Measurements from ENCODE around the gene USE1. TPM values are rescaled to one million over a fixed set of nuclear protein-coding genes. Genes with fewer than 3 reads are reported as not detected.
A peak's percentile ranks its signal among the peaks of the same experiment; 100 is the strongest.

Gene USE1
- total RNA-seq, 1 experiment from 2014 or later: 32.5 TPM

GRCh38 chr19:17192751-17193150 lies 22.4 kb upstream of the USE1 start:
- Histone ChIP-seq H3K79me2 (ENCODE audit: low read length) (no peaks in the 10 kb centered on the region), H3K4me1 (ENCODE audit: insufficient read depth, low read length) (no peaks in the 10 kb centered on the region), H3K9ac (ENCODE audit: low read length) (no peak overlapping the region), H3K9me2 (replicated peaks; ENCODE audit: low read length) (no peaks in the 10 kb centered on the region), H3K27me3 (ENCODE audit: low read length) (no peaks in the 10 kb centered on the region), H3K4me2 (ENCODE audit: low read length) (no peak overlapping the region), H2AFZ (ENCODE audit: low read length) (no peak overlapping the region), H3F3A (ENCODE audit: low read length, unreplicated experiment) (no peaks in the 10 kb centered on the region), H3K9me3 (ENCODE audit: low read length) (no peaks in the 10 kb centered on the region), H4K20me1 (ENCODE audit: low read length) (no peaks in the 10 kb centered on the region), H3K27ac (ENCODE audit: low read length) (no peak overlapping the region), H3K36me3 (ENCODE audit: low read depth, low read length) (peaks cover 16% of the 10 kb centered on the region), H3K4me3 (ENCODE audit: low read length) (no peak overlapping the region)
- ChIA-PET CTCF (no interaction called here), POLR2A (ENCODE audit: unreplicated experiment) (no interaction called here)
- DNase-seq (no peak), ATAC-seq (no peak)
- TF ChIP-seq EZH2 (IDR thresholded peaks at IDR 0.05; ENCODE audit: low read length, unreplicated experiment) (no peak), CTCF (conservative IDR thresholded peaks at IDR 0.05; ENCODE audit: low read depth, low read length) (no peak), EZH2phosphoT487 (IDR thresholded peaks at IDR 0.05; ENCODE audit: borderline replicate concordance, low read length) (no peak)
- BruUV-seq (replicated peaks): no TSS peak
- intact Hi-C loops (cut with micrococcal nuclease): no loop called here

- no peak for ATAC-seq
- Histone ChIP-seq H3K4me1 (ENCODE audit: insufficient read depth, low read length) (no peaks in the 10 kb centered on the region), H3K9me3 (ENCODE audit: low read length) (no peaks in the 10 kb centered on the region), H3F3A (ENCODE audit: low read length, unreplicated experiment) (no peaks in the 10 kb centered on the region), H2AFZ (ENCODE audit: low read length) (no peak overlapping the region), H3K36me3 (ENCODE audit: low read depth, low read length) (peaks cover 13% of the 10 kb centered on the region), H4K20me1 (ENCODE audit: low read length) (no peaks in the 10 kb centered on the region), H3K27me3 (ENCODE audit: low read length) (no peaks in the 10 kb centered on the region), H3K27ac (ENCODE audit: low read length) (no peak overlapping the region), H3K4me2 (ENCODE audit: low read length) (no peak overlapping the region), H3K9me2 (replicated peaks; ENCODE audit: low read length) (no peaks in the 10 kb centered on the region), H3K4me3 (ENCODE audit: low read length) (no peak overlapping the region), H3K79me2 (ENCODE audit: low read length) (no peaks in the 10 kb centered on the region), H3K9ac (ENCODE audit: low read length) (no peak overlapping the region)
- no peak for TF ChIP-seq EZH2phosphoT487 (IDR thresholded peaks at IDR 0.05; ENCODE audit: borderline replicate concordance, low read length)
- TF ChIP-seq EZH2 (IDR thresholded peaks at IDR 0.05; ENCODE audit: low read length, unreplicated experiment): no peak
- no peak for TF ChIP-seq CTCF (conservative IDR thresholded peaks at IDR 0.05; ENCODE audit: low read depth, low read length)
- BruUV-seq (replicated peaks): TSS peak; percentile 58
- ChIA-PET CTCF (no interaction called here), POLR2A (ENCODE audit: unreplicated experiment) (no interaction called here)
- intact Hi-C loops (cut with micrococcal nuclease): no loop called here
- no peak for DNase-seq
Measured at GRCh38 chr19:17194608-17195007, 20.5 kb upstream of the USE1 start.

DNA sequence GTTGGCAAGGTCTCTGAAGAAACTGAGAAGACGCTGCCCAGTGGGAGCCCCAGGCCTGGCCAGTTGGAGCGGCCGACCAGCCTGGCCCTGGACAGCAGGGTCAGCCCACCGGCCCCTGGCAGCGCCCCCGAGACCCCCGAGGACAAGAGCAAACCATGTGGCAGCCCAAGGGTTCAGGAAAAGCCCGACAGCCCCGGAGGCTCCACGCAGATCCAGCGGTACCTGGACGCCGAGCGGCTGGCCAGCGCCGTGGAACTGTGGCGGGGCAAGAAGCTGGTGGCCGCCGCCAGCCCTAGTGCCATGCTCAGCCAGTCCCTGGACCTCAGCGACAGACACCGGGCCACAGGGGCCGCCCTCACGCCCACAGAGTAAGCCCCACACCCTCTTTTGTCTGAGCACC lies 20.1 kb upstream of the USE1 start:
- Histone ChIP-seq H3K27ac (ENCODE audit: low read length) (no peak overlapping the region), H3K9me3 (ENCODE audit: low read length) (no peaks in the 10 kb centered on the region), H3K4me1 (ENCODE audit: insufficient read depth, low read length) (no peaks in the 10 kb centered on the region), H3K36me3 (ENCODE audit: low read depth, low read length) (peaks cover 15% of the 10 kb centered on the region), H2AFZ (ENCODE audit: low read length) (no peak overlapping the region), H3F3A (ENCODE audit: low read length, unreplicated experiment) (no peaks in the 10 kb centered on the region), H3K4me2 (ENCODE audit: low read length) (no peak overlapping the region), H3K9me2 (replicated peaks; ENCODE audit: low read length) (no peaks in the 10 kb centered on the region), H3K9ac (ENCODE audit: low read length) (no peak overlapping the region), H4K20me1 (ENCODE audit: low read length) (no peaks in the 10 kb centered on the region), H3K4me3 (ENCODE audit: low read length) (no peak overlapping the region), H3K27me3 (ENCODE audit: low read length) (no peaks in the 10 kb centered on the region), H3K79me2 (ENCODE audit: low read length) (no peaks in the 10 kb centered on the region)
- no peak for ATAC-seq
- DNase-seq: no peak
- no peak for TF ChIP-seq EZH2phosphoT487 (IDR thresholded peaks at IDR 0.05; ENCODE audit: borderline replicate concordance, low read length)
- TF ChIP-seq CTCF (conservative IDR thresholded peaks at IDR 0.05; ENCODE audit: low read depth, low read length): no peak
- no peak for TF ChIP-seq EZH2 (IDR thresholded peaks at IDR 0.05; ENCODE audit: low read length, unreplicated experiment)
- intact Hi-C loops (cut with micrococcal nuclease): no loop called here
- no TSS peak for BruUV-seq (replicated peaks)
- CTCF ChIA-PET: no interaction called here
- POLR2A ChIA-PET (ENCODE audit: unreplicated experiment): no interaction called here

All from PC-3 (cell line).